Measurements from ENCODE around the gene NEUROD1.
A peak's percentile ranks its signal among the peaks of the same experiment; 100 is the strongest.

The NEUROD1 gene

GRCh38 chr2:181679544-181679979 lies 755 bp downstream of the NEUROD1 start:
- H3K4me3 ChIP-seq (ENCODE audit: low read depth, low read length) = no peak overlapping the region
- no peak for TF ChIP-seq CTCF (conservative IDR thresholded peaks at IDR 0.05; ENCODE audit: low read depth, low read length)
- no peak for DNase-seq (ENCODE audit: low read depth)

GRCh38 chr2:181678861-181679543 lies 1.3 kb downstream of the NEUROD1 start:
- no peak for DNase-seq (ENCODE audit: low read depth)
- no peak for TF ChIP-seq CTCF (conservative IDR thresholded peaks at IDR 0.05; ENCODE audit: low read depth, low read length)
- no peak overlapping the region for H3K4me3 ChIP-seq (ENCODE audit: low read depth, low read length)

GRCh38 chr2:181677912-181678586 lies 2.3 kb downstream of the NEUROD1 start:
- H3K4me3 ChIP-seq (ENCODE audit: low read depth, low read length) = no peak overlapping the region
- no peak for TF ChIP-seq CTCF (conservative IDR thresholded peaks at IDR 0.05; ENCODE audit: low read depth, low read length)
- DNase-seq (ENCODE audit: low read depth) = peak; percentile 86

GRCh38 chr2:181675254-181675653 lies 5.1 kb downstream of the NEUROD1 start:
- no peak overlapping the region for H3K4me3 ChIP-seq (ENCODE audit: low read depth, low read length)
- TF ChIP-seq CTCF (conservative IDR thresholded peaks at IDR 0.05; ENCODE audit: low read depth, low read length) = no peak
- DNase-seq (ENCODE audit: low read depth) = no peak

- DNase-seq (ENCODE audit: low read depth) = no peak
- no peak overlapping the region for H3K4me3 ChIP-seq (ENCODE audit: low read depth, low read length)
- TF ChIP-seq CTCF (conservative IDR thresholded peaks at IDR 0.05; ENCODE audit: low read depth, low read length) = no peak
Measured at GRCh38 chr2:181674461-181674860, 5.9 kb downstream of the NEUROD1 start.

GRCh38 chr2:181673173-181673572 lies 7.1 kb downstream of the NEUROD1 start:
- no peak for DNase-seq (ENCODE audit: low read depth)
- H3K4me3 ChIP-seq (ENCODE audit: low read depth, low read length) = no peak overlapping the region
- no peak for TF ChIP-seq CTCF (conservative IDR thresholded peaks at IDR 0.05; ENCODE audit: low read depth, low read length)
